HG03196 (cell line): ENCODE measurements around the gene CEMIP2.

ENCODE experiments used
- ATAC-seq: cut with Tn5 transposase; IDR thresholded peaks from one replicate; pipeline ENCODE4 v1.9.1; 2021; ENCODE audit not compliant: unreplicated experiment

The CEMIP2 gene

DNA sequence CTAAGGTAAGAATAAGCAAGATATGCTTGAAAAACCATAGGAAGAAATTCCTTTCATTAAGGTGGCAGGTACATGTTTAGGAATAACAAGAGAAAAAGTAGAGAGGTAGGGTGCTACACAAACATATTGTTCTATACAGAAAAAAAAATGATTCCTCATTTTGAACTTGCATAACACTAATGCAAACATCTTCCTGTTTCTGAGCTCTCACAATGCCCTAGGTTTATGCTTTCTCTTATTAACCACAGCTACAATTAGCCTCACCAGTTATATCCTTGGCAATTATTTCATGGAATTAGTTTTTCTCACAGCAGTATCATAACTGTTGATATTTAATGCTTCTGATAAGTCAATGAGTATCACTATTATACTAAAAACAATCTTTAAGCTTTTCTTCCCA lies 20.7 kb downstream of the CEMIP2 start:
- ATAC-seq = no peak

DNA sequence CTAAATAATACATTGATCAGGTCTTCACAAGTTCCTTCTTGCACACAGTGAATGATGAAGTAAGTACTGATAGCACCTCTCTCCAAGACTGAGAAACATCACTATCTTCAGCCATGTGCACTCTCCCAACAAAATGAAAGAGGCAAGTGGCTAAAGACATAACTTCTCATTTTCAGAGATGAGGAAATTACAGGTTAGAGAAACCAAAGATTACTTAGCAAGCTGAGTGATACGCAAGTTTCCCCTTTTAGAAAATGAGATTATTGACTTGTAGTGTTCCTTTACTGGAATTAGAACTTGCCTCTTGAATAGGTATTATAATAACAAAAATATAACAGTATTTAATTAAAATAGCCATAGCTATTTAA lies 21.6 kb downstream of the CEMIP2 start:
- ATAC-seq = no peak

DNA sequence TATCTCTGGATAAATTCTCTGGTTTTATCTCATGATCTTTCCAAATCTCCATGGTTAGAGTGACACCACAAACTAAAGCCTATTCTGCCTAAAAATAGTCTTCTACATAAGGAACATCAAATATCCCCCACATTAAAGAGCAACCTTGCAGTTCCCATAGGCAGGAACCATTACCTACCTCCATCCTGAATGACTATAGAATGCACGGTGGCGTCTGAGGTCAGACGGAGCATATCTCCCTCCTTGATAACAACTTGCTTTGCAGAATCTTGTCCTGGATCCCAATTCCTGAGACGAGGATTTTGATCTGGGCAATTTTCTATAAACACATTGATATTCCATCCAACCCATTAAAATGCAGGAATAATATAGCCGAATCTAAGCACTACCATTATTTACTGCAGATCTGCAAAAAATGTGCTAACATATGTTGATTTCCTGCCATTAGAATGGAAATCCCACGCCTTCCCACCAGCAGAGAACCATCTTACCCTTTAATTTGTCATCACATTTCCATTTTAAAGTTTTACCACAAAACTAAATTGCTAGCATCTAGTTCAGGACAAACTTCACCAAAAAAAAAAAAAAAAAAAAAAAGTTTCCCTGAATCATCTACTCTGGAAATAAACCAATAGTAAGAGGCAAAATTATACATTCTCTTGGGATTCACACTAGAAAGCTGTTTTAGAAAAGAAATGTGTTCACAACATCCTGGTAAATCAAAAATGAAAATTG lies 22.1 kb downstream of the CEMIP2 start:
- ATAC-seq = no peak

DNA sequence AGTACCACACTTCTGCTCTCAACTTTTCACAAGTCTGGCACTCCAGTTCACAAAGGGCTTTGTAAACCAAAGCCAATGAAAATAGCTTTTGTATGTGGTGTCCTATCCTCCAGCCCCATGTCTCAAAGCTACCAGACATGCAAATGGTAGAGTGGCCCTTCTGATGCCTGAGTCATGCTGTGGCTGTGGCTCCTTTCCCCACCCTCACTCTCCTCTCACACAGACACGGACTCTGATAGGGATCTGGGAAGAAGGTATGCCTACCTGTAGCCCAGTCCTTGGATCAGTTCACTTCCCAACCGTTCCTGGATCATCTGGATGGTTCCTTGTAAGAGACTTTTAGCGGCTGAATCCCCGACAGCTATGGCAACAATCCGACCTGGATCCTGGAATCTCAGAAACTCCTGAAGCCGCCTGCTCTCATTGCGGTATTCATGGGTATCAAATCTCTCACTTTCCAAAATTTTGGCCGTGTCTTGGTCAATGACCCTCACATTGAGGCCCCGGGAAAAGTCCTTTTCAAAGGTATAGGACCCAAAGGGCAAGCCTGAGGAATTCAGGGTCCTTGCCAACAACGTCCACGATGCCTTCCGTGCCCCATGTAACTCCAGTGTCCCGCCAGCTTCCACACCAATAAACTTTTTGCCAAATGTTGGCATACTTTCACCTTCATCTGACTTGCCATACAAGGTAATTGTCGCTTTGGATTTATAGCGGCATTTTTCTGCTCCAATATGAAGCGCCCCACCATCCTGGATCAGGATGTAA lies 23.4 kb downstream of the CEMIP2 start:
- no peak for ATAC-seq

DNA sequence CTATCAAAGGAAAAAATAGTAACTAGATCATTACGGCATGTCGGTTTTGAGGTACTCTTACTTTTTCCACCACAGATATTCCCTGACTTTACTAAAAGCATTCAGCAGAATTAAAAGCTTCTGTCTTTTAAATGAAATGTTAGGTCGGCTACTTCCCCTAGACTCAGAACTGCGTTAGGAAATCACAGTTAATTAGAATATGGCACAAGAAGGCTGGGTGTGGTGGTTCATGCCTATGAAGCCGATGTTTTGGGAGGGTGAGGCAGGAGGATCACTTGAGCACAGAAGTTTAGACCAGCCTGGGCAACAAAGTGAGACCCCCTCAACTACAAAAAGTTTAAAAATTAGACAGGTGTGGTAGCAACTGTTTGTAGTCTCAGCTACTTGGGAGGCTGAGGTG lies 24.4 kb downstream of the CEMIP2 start:
- no peak for ATAC-seq

DNA sequence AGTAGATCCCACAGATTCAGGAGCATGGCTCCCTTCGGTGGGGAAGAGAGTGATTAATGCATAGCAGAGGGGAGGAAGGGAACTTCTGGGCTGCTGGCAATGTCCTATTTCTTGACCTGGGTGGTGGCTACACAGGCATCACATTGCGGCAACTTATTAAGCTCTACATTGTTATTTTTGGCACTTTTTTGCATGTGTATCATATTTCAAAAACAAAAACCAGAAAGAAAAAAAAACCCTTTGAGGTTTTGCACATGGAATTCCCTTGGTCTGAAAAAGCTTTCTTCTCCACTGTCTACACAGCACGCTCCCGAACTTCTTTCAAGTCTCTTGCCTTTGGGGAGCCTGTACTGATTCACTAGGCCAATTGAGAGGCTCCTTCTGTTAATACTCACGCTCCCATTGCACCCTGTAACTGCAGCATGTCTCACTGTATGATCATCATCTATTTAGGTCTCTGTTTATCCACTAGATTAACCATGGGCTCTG lies 25.1 kb downstream of the CEMIP2 start:
- no peak for ATAC-seq

DNA sequence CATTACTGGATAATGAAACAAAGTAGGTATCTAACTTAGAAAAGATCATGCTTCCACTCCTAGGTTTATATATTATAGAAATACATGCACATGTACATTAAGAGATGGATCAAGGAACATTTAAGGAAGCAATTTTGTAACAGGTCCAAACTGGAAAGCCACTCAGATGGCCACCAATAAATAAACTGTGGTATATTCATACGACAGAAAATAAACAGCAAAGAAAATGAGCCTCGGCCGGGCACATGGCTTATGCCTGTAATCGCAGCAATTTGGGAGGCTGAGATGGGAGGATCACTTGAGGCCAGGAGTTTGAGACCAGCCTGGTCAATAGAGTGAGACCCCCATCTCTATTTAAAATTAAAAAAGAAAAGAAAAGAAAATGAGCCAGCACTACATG lies 25.6 kb downstream of the CEMIP2 start:
- ATAC-seq = no peak

DNA sequence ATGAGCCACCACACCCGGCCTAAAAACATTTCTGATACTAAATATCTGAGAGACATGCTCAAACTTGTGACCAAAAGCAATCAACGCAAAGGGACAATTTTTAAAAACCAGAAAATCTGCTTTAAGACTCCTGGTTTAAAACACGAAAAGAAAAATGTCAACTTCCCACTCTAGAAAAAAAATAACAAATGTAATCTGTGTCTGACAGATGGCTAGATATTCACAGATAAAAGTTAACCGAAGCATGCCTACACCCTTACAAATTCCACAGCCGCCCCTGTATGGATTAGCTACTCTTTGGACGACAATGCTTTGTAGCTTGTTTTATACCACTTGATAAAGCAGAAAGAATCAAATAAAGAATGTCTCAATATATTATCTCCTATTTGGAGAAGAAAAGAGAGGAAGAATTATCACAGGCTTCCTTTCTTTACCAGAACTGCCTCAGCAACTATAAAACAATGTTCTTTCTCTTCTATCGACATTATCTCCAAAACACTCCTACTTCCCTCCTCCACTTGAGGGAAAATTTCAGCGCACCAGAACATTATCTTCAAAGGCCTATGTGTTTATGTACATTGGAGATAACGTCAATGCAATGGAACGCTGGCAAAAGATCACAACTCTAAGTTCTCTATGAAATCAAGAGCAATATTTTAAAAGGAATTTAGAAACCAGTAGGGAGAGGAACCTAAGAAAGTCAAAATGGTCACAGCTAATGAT lies 26.2 kb downstream of the CEMIP2 start:
- no peak for ATAC-seq

DNA sequence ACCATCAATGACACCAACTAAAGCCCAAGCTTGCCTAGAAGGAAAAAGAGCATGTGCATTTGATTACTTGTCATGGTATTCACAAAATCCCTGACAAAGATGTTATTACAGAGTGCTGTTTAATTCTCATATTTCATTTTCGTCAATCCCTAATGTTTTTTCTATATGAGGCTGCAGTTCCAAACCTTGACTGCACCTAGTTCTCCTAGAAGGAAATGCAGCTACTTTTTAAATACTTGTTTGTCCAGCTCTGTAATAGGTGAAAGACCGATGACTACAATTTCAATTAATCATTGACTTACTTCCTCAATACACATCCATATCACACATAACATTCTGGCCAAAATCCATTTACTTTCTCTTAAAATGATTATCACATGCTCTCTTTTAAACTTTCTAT lies 28.1 kb downstream of the CEMIP2 start:
- no peak for ATAC-seq

DNA sequence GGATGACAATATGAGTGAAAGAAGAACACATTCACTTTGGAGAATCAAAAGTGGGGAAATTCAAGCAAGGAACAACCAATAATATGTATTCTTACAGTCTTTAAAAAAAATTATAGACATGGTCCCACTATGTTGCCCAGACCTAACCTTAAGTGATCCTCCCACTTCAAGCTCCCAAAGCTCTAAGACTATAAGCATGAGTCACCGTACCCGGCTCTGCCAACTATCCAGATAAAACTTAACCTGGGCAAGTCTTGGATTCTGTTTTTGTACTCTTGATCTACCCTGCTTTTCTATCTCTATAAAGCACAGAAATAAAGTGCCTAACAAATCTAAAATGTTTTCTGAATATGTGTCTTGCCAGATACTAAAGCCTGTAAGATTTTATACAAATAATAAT lies 30.9 kb downstream of the CEMIP2 start:
- ATAC-seq = no peak

DNA sequence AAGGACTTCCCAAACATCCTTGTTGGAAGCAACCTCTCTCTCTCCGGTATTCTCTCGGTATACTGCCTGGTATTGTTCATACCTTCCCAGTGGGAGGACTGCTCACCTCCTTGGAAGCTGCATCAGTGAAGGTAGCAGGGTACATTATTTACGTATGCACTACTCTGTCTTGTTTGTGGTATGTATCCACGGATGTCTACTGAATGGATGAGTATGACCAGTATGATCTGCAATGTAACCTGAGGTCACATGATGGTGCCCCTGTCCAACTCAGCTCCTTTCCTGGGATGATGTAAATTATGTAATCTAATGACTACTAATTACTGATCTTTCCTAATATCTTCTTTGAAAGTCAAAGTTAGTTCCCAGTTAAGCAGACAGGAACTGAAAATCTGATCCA lies 32.1 kb downstream of the CEMIP2 start:
- ATAC-seq = no peak

DNA sequence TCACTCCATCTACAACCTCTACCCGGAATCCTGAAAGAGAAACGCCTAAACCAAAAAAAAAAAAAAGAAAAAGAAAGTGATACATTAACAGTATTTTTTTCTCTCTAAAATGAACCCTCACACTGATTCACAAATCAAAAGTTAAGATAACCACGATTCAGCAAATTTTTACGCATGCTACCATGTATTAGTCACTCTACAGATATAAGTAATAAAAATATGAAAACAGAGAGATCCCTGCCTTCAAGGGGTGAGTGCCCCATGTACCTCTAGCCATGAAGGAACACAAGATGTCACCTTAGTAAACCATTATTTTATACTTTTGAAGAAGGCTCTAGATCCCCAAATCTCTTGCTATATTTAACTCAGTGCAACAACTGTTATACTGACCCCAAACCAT lies 33.4 kb downstream of the CEMIP2 start:
- no peak for ATAC-seq

DNA sequence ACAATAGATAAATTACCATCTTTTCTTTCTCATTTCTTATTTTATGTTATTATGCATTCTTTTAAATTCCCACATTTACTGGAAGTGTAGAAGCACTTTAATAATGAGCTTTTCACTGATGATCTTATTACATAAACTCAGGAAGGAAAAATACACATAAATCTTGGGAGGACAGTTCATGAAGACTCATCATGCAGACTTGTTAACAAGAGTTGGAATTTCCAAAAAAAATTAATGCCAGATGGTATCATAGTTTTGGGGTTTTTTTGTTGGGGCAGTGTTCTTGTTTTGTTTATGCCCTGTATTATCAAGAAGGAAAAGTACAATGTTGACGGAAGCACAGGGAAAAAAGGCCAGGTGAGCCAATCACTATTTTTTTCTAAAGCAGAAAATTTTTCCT lies 35.1 kb downstream of the CEMIP2 start:
- ATAC-seq = no peak

DNA sequence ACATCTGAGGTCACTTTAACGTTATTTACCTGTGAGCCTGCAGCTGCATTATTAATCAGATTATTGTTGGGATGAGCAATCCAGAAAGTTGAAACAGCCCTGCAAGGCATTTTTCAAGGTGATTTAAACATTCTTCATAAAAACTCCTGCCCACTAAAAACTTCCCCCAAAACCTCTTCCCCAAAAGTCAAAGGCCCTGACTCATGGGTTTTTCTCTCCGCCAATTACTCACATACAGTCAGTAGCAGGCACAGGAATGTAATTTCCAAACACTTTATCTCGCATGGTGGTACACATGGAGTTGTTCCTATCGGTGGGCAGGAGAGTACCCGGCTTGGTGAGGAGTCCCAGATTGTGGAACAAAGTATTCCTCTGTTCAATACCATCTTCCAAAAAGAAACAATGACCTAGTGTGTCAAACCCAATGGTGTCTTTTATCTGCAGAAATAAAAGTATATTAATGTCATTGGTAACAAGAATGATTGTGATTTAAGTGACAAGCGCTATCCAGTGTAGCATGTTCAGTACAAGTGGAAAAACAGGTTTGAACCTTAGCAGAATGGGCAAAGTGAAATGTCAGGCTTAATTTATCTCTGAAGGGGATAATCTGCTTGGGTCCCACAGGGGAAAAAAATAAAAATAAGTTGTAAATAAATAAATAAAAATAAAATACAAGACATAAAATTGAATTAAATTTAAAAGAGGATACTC lies 38.3 kb downstream of the CEMIP2 start:
- ATAC-seq = no peak

DNA sequence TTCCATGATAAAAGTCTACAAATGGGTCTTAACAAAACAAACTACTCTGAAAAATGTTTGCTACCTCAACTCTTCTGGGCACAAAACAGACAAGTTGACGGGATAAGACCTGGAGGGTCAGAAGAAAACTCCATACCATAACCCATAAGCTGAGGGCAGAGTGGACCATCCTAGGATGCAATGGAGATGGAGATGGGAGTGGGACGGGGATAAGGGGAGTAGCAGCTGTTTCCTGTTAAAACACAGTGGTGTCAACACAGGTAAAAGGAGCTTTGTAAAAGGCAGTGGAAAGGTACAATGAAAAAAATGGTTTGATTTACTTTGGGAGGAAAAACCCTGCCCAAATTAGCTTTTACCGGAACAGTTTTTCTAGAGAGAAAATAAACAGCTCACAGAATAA lies 41.6 kb downstream of the CEMIP2 start:
- ATAC-seq = no peak

DNA sequence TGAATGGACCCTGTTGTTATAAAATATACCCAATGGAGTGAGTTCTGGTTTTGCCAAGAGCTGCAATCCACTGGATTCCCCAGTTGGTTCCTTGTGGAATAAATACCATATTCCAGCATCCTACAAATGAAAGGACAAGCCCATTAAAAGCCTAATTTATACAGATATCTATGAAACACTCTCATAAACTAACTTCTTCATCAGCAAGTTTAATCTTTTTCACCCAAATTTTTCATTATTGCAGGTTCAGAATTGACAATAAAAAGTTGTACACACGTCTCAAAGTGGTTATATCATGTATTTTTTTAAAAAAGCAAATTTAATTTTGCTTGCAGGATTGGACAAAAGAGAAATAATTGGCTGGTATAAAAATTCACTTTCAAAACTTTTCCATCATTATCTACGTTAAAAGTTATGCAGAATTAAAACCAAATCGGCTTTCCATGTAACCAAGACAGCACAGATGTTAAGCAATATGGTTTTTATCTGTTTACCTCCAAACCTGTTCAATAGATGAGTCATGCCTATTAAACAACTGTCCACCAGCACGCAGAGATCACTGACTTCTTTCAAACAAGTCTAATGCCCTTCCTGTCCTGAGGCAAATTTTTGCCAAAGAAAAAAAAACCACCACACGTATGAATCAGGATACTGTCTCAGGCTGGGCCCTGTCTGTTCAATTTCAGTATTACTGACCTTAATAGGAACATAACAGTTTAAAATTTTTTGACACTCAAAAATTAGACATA lies 42.5 kb downstream of the CEMIP2 start:
- ATAC-seq = no peak

DNA sequence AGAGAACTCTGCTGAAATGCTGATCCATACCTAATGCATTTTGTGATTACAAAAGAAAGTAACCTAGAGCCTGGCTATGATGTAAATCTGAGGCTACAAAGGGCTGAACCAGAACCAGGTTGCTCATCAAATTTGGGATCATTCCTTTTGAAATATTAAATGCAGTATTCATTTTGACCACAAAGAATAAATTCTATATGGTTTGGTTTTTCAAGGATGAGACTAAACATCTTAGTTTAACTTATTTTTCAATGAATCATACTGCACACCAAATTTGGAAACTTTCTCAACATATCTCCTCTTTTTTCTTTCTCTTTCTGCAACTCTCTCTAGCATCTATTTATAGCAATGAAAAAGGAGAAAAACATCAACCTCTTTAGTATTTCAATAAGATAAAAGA lies 46.5 kb downstream of the CEMIP2 start:
- ATAC-seq = no peak

DNA sequence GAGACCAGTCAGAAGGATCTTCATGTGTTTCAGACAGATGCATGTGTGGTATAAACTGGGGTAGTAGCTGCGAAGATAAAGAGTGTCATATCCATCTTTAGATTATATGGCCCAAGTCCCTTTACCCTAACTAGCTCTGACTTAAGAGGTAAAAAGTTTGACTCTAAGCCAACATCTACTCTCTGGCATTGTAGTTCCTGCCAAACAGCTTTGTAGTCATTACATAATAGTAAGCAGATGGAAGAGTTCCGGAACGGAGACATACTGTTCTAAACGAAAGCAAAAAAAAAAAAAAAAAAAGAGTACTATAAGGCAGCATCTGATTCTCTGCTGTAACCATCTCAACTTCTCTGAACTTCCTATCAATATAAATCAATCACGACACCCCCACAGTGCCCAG lies 48.8 kb downstream of the CEMIP2 start:
- ATAC-seq = no peak

DNA sequence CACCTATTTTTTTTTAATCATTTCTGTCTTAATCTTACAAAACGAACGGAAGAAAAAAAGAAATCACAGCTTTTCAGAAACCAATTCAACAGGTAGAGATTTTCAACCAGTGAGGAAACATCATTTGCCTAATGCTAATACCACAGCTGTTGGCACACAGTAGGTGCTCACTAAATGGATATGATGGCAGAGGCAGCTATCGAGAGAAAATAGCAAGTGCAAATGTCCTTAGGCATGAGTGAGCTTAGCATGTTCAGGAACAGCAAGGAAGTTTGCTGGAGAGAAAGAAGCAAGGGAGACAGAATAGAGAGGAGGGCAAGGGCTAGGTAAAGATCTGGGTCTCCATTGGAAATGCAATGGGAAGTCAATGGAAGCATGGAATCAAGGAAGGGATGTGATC lies 49.2 kb downstream of the CEMIP2 start:
- no peak for ATAC-seq

DNA sequence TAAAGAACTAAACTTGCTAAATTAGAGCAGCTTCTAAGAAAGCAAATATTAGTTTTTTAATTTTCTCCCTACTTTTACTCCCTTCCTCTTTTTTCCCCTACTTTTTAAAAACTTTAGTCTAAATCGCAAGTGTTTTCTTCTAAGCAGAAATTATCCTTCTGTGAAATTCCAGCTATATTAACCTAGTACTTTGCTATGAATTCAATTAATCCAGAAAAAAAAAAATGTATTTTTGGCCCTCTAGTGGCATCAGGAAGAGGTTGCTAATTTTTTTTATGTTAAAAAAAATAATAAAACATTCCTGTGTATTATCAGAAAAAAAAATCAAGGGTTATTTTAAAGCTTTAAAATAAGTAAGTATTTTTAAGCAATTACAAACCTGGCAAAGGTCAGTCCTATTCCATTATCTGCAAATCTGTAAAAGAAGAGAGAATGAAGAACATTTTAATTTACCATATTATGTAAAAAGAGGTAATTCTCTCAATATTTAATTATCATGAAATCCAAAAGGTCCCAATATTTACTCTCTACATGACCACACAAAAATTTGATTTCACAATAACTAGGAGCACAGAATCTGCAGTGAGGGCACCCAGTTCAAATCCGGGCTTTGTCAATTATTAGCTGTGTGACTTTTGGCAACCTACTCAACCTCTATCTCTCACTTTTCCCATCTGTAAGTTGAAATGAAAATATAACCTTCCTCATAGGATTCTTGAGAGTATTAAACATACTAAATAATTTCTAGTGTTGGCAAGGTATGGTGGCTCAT lies 52.0 kb downstream of the CEMIP2 start:
- ATAC-seq = no peak
